Dedifferentiated amniotic fluid mesenchymal stem cell (primary cell): ENCODE results near the gene ZNRF1.

Source experiments
- DNase-seq: peaks from one replicate; pipeline ENCODE4 v3.0.0-alpha.2; 2016; ENCODE audit errors: extremely low spot score

The ZNRF1 gene

GRCh38 chr16:75060723-75061122 lies 61.9 kb downstream of the ZNRF1 start:
- DNase-seq: no peak

GRCh38 chr16:75061669-75062068 lies 62.8 kb downstream of the ZNRF1 start:
- no peak for DNase-seq

GRCh38 chr16:75062135-75062975 lies 63.5 kb downstream of the ZNRF1 start:
- no peak for DNase-seq

GRCh38 chr16:75062976-75063346 lies 64.1 kb downstream of the ZNRF1 start:
- DNase-seq: no peak

- no peak for DNase-seq
Measured at GRCh38 chr16:75063549-75064088, 64.8 kb downstream of the ZNRF1 start.

GRCh38 chr16:75064403-75065148 lies 65.8 kb downstream of the ZNRF1 start:
- DNase-seq: no peak

GRCh38 chr16:75065149-75065505 lies 66.3 kb downstream of the ZNRF1 start:
- DNase-seq: no peak

- no peak for DNase-seq
Measured at GRCh38 chr16:75065521-75066149, 66.8 kb downstream of the ZNRF1 start.

GRCh38 chr16:75066861-75067447 lies 68.1 kb downstream of the ZNRF1 start:
- no peak for DNase-seq

- DNase-seq: no peak
Measured at GRCh38 chr16:75068085-75069031, 69.5 kb downstream of the ZNRF1 start.

- DNase-seq: no peak
Measured at GRCh38 chr16:75070012-75070841, 71.4 kb downstream of the ZNRF1 start.

GRCh38 chr16:75071621-75072020 lies 72.8 kb downstream of the ZNRF1 start:
- no peak for DNase-seq

GRCh38 chr16:75072239-75072947 lies 73.6 kb downstream of the ZNRF1 start:
- DNase-seq: no peak

GRCh38 chr16:75073545-75074303 lies 74.9 kb downstream of the ZNRF1 start:
- no peak for DNase-seq

GRCh38 chr16:75074304-75074793 lies 75.5 kb downstream of the ZNRF1 start:
- DNase-seq: no peak

- no peak for DNase-seq
Measured at GRCh38 chr16:75074920-75075687, 76.3 kb downstream of the ZNRF1 start.

- DNase-seq: no peak
Measured at GRCh38 chr16:75075688-75076268, 77.0 kb downstream of the ZNRF1 start.
